ENCODE results near the gene FAM221B.

DNA sequence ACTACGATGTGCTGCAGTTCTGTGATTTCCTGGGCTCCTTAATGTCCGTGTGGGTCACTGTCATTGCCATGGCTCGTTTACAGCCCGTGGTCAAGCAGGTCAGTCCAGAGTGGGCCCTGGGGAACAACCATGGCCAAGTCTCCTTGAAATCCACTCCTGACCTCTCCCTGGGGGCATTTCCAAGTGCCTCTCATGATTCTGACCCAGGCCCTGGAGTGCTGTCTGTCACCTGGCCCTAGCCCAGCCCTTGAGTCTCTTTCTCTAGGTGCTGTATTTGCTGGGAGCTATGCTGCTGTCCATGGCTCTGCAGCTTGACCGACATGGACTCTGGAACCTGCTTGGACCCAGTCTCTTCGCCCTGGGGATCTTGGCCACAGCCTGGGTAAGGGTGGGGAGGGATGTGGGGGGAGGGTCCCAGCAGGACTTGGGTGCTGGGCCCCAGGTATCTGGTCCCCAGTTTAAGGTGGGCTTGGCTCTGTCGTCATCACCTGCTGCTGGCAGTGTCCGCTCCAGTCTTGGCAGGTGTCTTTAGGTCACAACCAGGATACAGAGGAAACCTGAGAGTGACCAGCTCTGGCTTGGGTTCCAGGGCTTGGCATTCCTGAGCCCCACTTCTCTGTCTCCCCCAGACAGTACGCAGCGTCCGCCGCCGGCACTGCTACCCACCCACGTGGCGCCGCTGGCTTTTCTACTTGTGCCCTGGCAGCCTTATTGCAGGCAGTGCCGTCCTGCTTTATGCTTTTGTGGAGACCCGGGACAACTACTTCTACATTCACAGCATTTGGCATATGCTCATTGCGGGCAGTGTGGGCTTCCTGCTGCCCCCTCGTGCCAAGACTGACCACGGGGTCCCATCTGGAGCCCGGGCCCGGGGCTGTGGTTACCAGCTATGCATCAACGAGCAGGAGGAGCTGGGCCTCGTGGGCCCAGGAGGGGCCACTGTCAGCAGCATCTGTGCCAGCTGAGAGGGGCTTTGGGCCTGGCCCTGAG is 24.6 kb upstream of the FAM221B start:
- no peak for TF ChIP-seq SMC3 (conservative IDR thresholded peaks at IDR 0.05; ENCODE audit: insufficient read depth, low read depth, low read length)
- no peak for TF ChIP-seq ELF4 (CRISPR knock-in tag; IDR thresholded peaks at IDR 0.05)
- no peak for TF ChIP-seq WHSC1 (IDR thresholded peaks at IDR 0.05; ENCODE audit: low read length)
- no peak for TF ChIP-seq ZBTB1 (CRISPR knock-in tag; IDR thresholded peaks at IDR 0.05; ENCODE audit: borderline replicate concordance, low read depth)
- no peak for TF ChIP-seq NR1H2 (CRISPR knock-in tag; IDR thresholded peaks at IDR 0.05)
- TF ChIP-seq HCFC1 (IDR thresholded peaks at IDR 0.05; ENCODE audit: low read depth, low read length), result no peak
- TF ChIP-seq POLR2A (conservative IDR thresholded peaks at IDR 0.05), result no peak
- TF ChIP-seq ZNF121 (CRISPR knock-in tag; conservative IDR thresholded peaks at IDR 0.05), result no peak
- TF ChIP-seq, protein P1, sequence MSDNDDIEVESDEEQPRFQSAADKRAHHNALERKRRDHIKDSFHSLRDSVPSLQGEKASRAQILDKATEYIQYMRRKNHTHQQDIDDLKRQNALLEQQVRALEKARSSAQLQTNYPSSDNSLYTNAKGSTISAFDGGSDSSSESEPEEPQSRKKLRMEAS (CRISPR knock-in tag; IDR thresholded peaks at IDR 0.05), result no peak

All from K562 (cell line).